ENCODE measurements around the gene ASCC3.
"Not testable (repeated sequence)": the region's sequence is repeated elsewhere in the genome, so short reads cannot be mapped to it uniquely, and the experiment has no call there.

ASCC3 gene

DNA sequence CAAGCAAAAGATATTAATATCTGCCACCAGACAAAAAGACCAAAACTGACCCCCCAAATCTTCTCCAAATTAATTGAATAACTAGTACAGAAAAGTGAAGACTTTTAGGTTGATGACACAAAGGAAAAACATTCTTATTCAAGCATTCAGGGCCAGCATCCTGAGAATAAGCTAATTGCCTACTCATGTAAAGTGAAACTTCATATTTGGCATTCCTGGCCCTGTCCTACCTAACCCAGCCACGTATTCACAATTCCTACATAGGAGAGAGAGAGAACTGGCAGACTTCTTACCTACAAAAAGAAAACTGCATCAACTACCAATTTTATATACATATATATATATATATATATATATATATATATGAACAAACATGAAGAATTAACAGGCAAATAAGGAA is 4.9 kb upstream of the ASCC3 start:
- no peak for DNase-seq

DNA sequence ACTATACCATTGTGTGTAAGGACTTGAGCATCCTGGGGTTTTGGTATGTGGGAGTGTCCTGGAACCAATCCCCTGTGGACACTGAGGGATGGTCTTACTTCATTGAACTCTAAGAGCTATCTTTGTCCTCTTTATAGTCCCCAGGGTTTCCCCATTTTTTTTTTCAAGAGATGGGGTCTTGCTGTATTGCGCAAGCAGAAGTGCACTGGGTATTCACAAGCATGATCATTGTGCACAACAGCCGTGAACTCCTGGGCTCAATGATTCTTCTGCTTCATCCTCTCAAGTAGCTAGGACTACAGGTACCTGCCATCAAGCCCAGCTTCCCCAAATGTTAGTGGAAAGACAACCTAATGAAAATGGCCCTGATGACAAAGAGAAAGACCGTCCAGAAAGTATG is 2.2 kb upstream of the ASCC3 start:
- no peak for DNase-seq

DNA sequence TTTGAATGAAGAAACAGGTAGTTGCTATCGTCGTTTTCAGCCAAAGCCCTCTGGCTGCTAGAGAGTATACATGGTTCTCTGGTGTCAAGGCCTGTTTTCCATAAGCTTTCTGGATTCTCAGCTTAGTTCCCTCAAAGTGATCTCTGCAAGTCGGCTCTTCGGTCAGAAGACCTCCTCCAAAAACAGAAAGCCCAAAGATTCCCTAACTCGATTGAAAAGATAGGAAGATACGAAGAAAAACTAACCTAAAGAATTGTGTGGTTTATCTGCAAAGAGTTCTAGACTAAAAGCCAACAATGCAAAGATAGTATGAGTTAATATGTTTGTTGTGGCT is 545 bp upstream of the ASCC3 start:
- no peak for DNase-seq

DNA sequence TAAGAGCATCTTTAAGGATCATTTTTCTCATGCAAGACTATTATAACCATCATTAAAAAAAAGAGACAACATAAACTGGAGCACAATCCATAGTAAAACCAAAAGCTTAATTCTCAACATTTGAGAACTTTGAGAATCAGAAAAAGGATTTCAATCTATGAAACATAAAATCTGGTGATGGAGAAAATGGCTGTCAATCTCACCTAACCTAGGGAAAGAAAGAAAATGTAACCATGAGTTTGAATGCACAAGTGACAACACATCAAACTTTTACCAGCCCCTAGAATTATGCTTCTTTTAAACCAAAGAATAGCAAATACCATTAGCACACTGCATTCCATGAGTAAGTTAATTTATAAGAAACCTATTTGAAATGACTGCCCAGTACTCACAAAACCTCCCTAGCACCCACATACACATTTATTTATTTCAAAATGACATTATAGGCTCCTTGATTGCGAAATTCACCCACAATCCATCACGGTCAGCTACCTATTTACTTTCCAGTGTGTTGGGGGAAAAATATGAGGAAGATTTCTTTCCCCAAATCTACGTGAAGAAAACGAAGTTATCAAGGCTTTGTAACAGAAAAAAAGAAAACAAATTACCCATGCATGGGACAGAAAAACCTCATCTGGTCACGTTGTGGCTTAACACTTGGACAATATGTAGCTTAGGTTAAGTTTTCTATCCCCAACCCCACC is 828 bp downstream of the ASCC3 start:
- DNase-seq: no peak

DNA sequence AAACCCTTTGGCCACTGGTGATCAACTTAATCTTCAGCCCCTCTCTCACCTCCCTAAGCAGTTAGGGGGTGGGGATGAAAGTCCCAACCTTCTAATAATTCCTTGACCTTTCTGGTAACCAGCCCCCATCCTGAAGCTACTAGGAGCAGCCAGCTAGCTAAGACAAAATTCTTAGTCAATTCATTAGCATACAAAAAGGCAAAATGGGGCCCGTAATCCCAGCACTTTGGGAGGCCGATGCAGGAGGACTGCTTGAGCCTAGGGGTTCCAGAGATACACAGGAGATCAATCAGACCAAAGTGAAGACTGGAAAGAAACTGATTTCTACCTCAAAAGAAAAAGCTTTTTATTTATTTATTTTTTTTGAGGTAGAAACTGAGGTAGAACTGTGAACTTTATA is 1.8 kb downstream of the ASCC3 start:
- DNase-seq: no peak

DNA sequence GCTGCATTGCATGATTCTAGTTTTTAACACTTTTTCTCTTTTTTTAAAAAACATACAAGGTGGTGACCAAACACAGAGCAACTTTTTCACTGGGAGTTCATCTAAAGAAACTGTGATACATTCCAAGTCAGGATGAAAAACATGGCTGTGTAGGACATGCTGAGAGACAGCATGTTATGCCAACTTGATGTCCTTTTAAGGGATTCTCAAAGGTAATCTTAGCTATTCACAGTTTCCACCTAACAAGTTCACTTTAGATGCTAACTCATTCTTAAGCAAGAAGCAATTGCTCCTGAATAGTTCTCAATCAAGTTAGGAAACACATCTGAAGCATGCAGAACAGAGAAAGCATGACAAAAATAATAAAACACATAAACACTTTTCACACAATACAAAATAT is 3.3 kb downstream of the ASCC3 start:
- DNase-seq: no peak

DNA sequence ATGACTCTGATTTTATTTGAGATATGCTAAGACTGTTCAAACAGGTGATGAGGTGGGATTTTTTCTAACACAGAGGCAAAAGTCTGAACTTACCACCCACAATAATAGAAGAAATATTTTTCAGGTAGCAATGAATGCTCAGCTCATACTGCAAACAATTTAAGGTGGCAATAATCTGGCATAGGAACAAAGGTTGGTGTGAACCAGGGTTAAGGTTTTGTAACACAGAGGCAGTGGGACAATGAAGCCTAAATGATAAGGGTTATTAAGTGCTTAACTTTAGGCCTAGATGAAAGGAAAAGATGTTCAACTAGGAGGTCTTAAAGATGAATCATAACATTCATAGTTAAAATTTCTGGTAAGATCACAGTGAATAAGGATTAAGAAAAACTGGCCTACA is 4.9 kb downstream of the ASCC3 start:
- DNase-seq: no peak

DNA sequence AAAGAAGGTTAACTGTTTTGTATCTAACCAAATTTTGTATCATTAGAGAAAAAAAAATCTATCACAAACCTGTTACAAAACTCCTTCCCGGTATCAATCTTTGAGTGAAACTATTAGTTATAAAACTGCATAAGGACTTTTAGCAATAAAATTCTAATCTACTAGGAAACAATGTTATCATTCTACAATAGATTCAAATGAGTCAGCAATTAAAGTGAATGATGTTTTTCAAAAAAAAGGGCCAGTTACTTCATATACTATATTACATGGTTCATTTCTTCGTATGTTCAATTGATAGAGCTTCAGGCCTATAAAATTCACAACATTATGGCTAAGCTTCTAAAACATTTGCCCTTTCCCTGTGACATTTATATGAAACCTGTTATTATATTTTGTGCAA is 15.6 kb downstream of the ASCC3 start:
- DNase-seq: no peak

DNA sequence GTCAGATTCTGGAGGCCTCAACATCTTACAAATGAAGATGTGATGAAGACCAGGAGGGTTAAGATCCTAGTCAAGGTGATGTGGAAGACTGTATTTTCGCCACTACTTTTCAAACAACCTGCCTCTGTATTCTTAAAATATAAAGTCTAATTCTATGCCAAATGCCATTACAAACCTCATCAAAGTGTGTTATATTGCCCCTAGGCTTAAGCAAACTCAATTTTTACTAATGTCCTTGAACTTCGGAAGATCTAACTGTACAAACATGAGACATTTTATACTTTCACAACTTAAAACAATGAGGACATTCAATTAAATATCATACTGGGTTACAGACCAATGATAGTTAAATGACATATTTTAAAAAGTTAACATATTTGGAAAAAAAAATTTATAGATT is 19.1 kb downstream of the ASCC3 start:
- no peak for DNase-seq

DNA sequence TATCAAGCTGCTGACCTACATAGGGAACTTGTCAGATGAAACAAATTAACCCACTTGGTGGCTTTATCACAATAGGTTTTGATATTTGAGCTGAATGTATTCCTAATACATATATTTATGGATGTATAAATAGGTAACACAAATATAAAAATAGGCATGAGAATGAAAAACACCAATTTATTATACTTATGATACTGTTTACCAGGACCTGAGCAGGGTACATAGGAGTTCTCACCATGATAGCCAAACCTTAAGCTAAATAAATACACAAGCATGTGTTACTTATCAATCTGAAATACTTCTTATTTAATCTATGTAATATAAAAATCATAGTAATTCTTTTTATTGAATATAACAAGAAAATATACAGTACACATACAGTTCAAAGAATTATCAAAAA is 25.0 kb downstream of the ASCC3 start:
- no peak for DNase-seq

DNA sequence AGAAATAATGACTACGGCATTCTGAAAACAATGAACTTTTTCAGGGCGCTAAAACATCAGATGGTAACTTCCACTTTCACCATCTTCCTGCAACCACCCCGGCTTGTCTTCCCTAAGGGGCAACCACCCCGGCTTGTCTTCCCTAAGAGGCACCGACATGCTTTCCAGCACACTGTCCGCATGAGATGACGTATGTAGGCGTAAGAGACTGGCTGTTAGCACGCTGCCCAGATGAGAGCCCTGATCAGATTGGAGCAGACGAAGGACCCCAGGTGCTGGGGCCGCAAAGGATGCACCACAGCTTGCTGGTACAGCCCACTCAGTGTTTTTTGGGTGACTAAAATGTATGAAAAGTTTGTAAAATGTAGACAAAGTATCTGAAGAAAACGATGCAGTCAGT is 29.3 kb downstream of the ASCC3 start:
- no peak for DNase-seq

DNA sequence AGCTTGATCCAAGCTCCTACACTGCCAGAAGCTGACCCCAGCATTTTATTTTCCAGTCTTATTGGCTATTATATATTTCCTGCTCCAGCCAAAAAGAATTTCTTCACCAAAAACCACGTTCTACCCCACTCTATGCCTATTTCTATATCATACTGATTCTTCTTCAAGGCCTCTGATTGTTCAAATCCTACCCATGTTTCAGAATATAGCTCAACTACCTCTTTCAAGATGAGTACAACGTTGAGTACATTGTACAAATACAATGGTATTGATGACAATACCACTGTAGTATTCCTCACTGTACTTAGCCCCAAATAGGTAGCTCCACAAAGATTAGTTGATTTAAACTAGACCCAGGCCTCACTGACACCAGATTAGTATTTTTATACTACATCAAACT is 31.0 kb downstream of the ASCC3 start:
- no peak for DNase-seq

DNA sequence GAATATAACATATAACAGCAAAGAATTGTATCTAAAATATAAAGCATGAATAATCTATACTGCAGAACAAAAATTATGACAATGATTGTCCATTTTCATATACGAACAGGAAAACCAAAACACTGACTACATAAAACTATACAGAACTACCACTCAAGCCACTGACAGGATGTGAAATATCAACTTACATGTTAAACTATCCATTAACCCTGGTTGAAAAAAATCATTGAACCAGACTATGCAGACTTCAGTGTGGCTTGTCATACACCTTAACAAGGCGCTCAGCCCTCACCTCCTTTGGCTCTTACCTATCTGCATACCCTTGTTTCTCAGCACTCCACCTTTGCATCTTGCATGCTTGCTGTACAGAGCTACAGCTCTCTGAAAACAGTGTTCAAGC is 34.9 kb downstream of the ASCC3 start:
- peak; percentile 68 for DNase-seq

DNA sequence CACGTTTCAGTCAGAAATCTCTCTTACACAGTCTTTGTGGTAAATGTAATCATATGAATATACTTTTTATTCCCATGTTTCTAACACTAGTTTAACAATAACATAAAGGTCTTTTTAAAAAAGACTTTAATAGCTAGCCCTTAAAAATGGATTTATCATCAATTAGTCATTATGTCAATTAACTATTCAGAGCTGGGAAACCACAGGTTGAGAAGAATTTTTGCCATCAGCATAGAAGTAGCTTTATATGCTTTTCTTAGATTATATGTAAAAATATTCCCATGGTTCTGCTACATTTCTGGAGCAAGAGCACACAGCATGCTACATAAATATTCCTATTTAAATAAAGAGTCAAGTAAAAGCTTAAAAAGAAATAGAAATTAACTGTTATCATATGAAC is 35.5 kb downstream of the ASCC3 start:
- no peak for DNase-seq

DNA sequence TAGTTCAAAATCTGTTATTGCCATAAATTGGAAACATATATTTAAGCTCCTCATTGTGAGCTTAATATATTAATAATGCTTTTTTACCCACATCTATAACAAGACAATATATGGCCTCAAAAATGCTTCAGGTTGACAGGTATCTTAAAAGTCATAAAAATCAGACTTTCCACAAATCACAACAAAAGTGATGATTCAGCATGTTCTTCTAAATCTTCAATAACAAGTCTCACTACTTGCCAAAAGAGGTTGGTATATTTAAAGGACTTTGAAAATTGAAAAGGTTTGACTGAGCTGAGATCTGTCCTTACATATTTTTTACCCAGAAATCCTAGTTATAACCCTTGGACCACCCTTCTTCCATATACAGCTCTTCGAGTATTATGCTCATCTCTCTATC is 41.7 kb downstream of the ASCC3 start:
- DNase-seq: no peak

DNA sequence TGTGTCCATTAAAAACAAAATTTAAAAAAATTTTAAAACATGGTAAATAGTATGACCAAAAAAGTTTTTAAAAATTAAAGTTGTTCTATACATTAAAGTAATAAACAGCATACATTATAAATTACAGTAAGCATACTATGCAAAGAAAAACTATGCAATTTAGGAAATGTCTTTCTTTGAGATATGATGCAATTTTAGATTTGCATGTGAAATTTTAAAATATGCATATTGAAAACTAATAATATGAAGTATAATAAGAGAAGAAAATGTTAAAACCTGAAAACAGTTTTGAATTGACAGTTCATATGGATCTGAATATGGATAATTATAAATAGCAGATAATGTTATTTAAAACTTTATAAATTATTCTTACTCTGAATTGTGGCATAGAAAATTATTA is 43.1 kb downstream of the ASCC3 start:
- DNase-seq: no peak

DNA sequence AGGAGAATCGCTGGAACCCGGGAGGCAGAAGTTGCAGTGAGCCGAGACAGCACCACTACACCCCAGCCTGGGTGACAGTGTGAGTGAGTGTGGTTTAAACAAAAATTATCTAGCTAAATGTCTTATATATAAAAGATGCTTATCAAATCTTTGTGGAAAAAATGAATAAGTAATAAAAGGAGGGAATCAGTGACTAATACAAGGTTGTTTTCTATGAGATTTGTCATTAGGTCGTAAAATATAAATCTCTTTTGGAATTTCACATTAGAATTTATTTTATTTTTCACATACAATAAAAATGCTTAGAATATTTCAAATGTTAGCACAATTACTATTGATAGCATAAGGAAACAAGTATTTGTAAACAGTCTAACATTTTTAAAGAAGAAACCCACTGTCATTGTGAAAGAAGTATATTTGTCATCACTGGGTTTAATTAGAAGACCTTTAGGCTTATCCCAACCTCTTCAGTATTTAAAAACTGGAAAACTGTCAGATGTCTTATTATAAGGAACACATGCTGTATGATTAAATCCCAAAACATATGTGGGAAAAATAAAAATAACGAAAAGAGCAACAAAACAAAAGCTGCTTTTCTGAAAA is 47.1 kb downstream of the ASCC3 start:
- no peak for DNase-seq

DNA sequence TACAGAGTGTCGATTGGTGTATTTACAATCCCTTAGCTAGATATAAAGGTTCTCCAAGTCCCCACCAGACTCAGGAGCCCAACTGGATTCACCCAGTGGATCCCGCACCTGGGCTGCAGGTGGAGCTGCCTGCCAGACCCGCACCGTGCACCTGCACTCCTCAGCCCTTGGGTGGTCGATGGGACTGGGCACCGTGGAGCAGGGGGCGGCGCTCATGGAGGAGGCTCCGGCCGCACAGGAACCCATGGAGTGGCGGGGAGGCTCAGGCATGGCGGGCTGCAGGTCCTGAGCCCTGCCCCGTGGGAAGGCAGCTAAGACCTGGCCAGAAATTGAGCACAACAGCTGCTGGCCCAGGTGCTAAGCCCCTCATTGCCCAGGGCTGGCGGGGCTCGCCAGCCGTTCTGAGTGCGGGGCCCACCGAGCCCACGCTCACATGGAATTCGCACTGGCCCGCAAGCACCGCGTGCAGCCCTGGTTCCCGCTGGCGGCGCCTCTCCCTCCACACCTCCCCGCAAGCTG is 52.0 kb downstream of the ASCC3 start:
- DNase-seq: not testable (repeated sequence)

DNA sequence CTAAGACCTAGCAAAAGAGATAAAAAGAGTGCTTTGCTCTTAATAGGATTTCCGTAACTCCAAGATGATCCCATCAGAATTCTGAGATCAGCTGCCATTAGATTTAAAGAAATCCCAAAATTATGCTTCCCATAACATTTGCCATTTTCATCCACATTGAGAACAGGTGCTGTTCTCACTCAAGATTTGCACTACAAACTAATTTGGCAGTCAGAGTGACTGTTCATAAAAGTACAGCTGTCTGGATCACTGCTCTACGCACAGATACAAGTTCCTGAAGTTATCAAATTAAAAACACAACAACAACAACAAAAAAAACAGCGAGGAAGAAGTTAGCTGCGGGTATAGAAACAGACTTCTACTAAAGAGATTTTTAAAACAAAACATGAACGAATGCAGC is 58.1 kb downstream of the ASCC3 start:
- DNase-seq: no peak

DNA sequence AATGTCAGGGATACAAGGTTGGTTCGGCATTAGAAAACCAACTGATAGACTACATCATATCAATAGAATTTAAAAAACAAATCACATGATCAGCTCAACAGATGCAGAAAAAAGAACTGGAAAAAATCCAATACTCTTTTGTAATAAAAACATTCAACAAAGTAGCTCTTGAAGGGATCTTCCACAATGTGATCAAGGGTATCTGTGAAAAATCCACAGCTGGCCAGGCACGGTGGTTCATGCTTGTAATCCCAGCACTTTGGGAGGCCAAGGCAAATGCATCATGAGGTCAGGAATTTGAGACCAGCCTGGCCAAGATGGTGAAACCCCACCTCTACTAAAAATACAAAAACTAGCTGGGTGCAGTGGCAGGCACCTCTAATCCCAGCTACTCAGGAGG is 63.1 kb downstream of the ASCC3 start:
- DNase-seq: no peak

DNA sequence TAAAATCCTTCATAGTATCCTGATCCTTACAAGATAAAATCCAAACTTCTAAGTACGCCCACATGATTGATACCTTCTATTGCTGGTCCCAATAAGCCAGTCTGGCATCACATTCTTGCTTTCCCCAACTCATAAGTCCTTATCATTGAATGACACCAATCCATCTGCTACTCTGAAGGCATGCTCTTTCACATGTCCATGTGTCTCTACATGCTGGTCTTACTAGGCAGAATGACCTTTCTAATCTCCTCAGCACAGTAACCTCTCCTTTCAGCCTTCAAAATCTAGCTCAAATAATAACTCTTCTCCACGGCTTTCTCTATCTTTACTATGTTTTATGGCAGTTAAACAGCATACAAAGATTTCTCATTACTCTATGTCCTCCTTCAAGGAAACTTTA is 71.1 kb downstream of the ASCC3 start:
- DNase-seq: no peak

DNA sequence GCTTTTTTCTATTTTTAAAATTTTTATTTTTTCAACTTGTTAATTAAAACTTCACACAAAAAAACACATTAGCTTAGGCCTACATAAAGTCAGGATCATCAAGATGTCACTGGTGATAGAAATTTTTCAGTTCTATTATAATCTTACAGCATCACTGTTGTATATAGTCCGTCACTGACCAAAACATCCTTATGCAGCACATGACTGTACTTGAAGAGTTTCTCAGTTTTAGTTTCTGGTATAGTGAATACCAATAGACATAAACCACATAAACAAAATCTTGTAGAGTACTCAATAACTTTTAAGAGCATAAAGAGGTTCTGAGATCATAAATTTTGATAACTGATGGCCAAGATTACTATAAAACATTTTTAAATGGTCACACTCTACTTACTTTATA is 71.8 kb downstream of the ASCC3 start:
- no peak for DNase-seq

DNA sequence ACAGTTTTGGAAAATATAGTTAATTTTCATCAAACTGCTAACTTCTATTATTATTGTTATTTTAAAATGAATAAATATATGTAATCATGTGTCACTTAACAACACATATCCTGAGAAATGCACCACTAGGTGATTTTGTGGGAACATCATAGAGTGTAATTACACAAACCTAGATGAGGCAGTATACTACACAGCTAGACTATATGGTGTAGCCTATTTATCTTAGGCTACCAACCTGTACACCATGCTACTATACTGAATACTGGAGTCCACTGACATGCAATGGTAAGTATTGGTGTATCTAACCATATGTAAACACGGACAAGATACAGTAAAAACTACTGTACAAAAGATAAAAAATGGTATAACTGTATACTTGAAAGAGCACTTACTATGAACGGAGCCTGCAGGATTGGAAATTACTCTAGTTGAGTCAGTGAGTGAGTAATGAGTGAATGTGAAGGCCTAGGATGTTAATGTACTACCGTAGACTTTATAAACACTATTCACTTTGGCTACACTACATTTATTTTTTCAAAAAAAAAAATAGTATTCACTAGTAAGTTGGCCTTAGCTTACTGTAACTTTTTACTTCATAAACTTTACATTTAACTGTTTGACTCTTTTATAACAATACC is 72.4 kb downstream of the ASCC3 start:
- no peak for DNase-seq

DNA sequence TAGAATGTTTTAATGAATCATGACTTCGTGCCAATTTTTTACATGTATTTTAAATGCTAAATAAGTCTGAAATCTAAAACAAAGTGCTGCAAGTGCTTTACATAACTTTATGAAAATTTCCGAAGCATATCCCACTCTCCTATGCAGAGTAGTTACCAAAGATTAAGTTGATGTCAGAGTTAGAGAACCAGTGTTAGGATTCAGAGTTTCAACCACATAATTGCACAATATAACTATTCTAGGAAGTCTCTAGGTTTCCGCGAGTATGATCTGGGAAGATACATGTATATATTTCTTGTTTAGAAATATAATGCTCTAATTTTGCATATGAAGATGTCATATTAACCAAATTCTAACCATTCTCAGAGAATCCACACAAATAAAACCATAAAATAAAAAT is 74.8 kb downstream of the ASCC3 start:
- DNase-seq: no peak

Measured in DMS153 (cell line).